ENCODE results near the gene OBP2A.

Gene OBP2A

DNA sequence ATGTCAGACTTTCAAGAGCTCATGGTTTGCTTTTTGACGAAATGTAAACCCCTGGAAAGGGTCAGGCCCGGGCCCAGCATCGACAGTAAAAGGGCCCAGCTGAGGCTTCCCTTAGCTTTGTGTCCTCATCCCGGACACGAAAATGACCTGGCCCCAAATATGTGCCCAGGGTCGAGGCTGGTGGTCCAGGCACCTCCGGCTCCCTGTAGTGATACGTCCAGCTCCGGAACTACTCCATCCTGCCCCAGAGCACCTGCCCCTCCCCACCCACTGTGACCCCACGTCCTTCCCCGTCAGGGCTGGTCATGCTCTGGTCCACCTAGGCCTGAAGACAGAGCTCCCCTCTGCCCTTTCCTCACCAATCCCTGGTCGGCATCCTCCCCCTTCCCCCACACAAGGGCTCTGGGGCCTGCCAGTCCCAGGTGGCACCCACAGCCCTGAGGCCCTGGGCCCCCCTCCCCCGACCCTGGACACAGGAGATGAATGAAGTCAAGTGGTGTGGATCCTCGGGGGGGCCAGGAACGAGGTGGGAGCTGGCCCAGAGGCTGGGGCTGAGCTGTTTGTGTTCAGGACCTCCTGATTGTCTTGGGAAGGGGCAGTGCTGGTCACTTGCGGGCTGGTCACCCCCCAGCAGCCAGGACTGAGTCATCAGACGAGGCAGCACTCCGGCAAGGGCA lies 6.2 kb downstream of the OBP2A start:
- DNase-seq (ENCODE audit: low read depth): no peak

DNA sequence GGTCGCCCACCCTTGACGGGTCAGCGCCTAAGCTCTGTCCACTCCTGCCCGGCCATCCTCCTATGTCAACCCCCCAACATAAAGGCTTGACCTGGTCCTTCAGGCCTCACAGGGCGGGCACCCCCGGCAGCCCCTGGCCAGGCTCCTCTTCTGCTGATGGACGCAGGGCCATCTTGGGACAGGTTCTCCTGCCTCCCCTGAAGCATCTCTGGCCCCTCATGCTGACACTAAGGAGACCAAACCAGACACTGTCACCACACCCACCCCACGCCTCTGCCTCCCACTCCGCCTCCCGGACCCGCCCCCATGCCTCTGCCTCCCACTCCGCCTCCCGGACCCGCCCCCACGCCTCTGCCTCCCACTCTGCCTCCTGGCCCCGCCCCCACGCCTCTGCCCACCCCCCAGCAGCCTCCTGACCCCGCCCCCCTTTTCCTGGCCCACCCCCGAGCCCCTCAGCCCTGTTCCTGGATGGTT lies 6.8 kb downstream of the OBP2A start:
- DNase-seq (ENCODE audit: low read depth): no peak

DNA sequence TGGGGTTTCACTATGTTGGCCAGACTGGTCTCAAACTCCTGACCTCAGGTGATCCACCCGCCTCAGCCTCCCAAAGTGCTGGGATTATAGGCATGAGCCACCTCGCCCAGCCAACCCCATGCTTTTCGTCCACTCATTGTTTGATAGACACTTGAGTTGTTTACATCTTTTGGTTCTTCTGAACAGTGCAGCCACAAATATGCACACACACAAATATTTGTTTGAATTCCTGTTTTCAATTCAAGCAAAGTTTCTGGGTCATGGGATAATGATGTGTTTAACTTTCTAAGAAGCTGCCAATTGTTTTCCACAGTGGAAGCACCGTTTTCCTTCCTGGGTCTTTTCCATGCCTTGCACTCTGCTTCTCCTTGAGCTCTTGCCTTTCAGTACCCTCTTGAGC lies 8.8 kb downstream of the OBP2A start:
- no peak for DNase-seq (ENCODE audit: low read depth)

DNA sequence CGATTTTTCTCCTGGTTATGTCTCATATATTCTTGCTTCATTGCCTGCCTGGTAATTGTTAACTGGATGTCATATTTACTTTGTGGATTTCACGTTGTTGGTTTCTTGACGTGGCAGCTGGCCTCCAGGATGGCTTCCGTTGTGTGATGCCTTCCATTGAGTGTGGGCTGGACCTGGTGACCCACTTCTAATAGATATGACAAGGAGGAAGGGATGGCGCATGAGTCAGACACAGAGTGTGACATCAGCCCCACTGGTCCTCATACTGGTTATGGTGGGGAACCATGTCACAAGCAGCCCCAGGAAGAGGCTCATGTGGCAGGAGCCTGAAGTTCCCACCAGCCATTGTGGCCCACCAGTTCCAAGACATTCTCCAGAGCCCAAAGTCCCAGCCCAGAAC lies 9.3 kb downstream of the OBP2A start:
- DNase-seq (ENCODE audit: low read depth): no peak

DNA sequence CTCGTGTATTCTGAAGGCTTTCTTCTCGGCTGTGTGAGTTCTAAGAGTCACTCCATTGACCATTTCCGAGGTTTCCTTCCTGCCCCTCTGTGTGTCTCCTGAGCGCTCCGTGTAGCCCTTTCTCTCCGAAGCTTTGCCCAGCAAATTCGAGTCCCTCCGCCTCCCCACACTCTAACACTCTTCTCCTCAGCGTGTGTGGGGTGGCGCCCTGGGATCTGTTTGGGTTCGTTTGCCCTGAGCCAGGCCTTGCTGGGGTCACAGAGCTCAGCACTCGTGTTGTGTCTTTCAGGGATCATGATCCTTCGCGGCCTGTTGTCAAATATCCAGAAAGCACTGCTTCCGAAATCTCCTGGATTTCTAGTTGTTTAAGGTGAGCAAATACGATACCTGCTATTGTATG lies 10.0 kb downstream of the OBP2A start:
- DNase-seq (ENCODE audit: low read depth): no peak

- DNase-seq (ENCODE audit: low read depth): no peak
These were observed 13.7 kb downstream of the OBP2A start for GRCh38 chr9:135559606-135560005.

DNA sequence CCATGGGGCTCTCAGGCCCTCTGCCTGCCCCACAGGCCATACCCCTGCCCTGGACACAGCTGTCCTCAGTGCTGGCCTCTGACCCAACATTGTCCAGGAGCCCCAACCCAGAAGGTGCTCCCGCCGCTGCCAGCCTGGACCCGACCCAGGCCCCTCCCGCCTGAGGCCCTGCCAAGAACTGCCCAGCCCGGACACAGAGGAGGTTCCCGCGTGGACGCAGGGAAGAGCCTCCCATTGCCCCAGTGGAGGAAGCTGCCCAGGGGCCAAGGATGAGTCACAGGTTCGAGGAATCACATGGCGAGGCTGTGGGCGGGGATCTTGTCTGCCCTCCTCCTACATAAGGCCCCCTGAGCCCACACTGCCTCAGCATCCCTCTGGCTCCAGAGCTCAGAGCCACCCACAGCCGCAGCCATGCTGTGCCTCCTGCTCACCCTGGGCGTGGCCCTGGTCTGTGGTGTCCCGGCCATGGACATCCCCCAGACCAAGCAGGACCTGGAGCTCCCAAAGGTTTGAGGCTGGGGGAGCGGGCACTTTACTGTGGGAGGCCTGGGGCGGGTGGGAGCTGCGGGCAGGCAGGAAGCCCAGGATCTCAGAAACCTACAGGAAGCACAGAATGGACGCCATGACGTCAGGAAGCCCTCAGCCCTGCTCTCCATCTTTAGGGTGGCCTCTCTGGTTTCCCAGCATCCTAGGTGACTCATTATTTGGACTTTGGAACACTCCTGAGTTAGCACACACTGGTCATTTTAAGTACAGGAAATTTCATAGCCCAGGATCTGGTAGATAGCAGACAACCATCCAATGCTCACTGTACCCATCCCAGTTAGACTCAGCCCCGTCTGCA lies 15.7 kb downstream of the OBP2A start, which contains the start of gene PAEP:
TSS of gene PAEP (plus strand) at position 366 of the 844 bp plus-strand sequence.
- no peak for DNase-seq (ENCODE audit: low read depth)

DNA sequence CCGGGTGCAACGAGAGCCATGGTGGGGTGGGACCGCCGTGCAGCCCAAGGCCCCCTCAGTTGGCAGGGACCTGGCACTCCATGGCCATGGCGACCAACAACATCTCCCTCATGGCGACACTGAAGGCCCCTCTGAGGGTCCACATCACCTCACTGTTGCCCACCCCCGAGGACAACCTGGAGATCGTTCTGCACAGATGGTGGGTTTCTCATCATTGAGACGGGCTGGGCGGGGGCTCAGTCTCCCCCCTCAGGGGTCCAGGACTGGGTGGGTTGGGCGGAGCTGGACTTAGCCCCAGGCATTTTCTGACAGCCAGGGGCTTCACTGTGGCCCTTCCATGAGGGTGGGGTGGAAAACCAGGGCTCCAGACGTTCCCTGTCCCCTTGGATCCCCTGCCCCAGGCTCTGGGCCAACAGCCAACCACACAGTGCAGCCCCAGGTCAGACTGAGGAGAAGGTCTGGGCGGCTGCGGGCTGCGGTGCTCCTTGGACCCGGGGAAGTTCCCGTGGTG lies 16.4 kb downstream of the OBP2A start:
- DNase-seq (ENCODE audit: low read depth): no peak

DNA sequence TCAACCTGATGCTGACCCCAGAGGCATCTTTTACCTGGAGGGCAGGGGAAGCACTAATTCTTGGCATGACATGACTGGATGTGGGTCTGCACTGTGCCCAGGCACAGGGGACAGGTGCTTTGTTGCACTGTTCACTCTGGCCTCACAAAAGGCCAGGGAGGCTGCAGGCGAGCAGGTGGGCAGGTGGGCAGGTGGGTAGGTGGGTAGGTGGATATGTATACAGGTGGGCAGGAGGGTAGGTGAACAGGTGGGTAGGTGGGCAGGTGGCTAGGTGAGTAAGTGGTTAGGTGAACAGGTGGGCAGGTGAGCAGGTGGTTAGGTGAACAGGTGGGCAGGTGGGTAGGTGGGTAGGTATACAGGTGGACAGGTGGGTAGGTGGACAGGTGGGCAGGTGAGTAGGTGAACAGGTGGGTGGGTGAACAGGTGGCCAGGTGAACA lies 17.1 kb downstream of the OBP2A start:
- DNase-seq (ENCODE audit: low read depth): no peak

DNA sequence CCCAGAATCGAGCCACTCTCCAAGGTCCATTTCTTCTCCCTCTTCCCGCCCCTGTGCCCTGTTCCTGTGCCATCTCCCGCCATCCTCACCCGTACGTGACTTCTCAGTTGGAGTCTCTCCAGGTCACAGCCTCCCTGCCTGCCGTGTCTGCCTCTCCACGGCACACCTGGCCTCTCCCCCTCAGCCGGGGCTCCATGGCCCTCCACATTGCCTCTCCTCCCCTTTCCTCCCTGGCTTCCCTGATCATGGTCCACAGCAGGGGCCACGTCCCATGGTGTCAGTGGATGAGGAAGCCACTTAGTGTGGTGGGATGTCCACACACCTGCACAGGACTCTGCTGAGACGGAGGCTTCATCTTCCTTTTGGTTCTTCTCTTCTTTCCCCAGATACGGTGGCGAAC lies 17.9 kb downstream of the OBP2A start:
- no peak for DNase-seq (ENCODE audit: low read depth)

- no peak for DNase-seq (ENCODE audit: low read depth)
These were observed 19.3 kb downstream of the OBP2A start for GRCh38 chr9:135565141-135565628.

GRCh38 chr9:135565636-135566035 lies 19.7 kb downstream of the OBP2A start:
- no peak for DNase-seq (ENCODE audit: low read depth)

GRCh38 chr9:135566552-135566951 lies 20.6 kb downstream of the OBP2A start:
- DNase-seq (ENCODE audit: low read depth): no peak

GRCh38 chr9:135567311-135567710 lies 21.4 kb downstream of the OBP2A start:
- DNase-seq (ENCODE audit: low read depth): no peak

DNA sequence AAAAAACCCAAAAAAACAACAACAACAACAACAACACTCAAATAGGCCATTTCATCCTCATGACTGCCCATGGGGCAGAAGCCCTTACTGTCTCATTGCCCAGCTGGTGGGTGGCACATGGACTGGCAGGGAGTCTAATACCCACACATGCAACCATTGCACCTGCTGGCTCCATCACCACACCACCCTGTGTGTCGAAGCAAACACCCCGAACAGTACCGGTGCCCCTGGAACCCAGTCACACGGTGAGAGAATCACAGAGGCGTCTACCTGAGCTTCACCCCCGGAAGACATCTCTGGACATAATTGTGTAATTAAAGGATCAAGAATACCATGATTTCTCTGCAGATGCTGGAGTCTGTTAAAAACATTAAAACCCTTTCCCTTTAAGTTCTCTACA lies 22.1 kb downstream of the OBP2A start:
- DNase-seq (ENCODE audit: low read depth): no peak

- DNase-seq (ENCODE audit: low read depth): no peak
These were observed 24.5 kb downstream of the OBP2A start for GRCh38 chr9:135570456-135570855.

DNA sequence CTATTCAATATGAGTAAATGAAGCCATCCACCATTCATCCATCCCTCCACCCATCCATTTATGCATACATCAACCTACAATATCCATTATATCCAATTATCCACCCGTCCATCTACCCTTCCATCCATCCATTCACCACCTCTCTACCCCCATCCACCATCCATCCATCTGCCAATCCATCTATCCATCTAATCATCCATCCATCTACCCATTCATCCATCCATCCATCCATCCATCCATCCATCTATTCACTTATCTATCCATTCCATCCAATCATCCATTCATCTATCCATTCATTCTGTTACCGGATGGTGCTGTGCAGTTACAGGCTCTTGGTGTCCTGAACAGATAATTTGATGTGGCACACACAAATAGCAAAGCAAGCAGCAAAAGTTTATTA lies 26.3 kb downstream of the OBP2A start:
- DNase-seq (ENCODE audit: low read depth): no peak

- no peak for DNase-seq (ENCODE audit: low read depth)
These were observed 27.2 kb downstream of the OBP2A start for GRCh38 chr9:135573124-135573523.

- no peak for DNase-seq (ENCODE audit: low read depth)
These were observed 28.4 kb downstream of the OBP2A start for GRCh38 chr9:135574331-135574730.

DNA sequence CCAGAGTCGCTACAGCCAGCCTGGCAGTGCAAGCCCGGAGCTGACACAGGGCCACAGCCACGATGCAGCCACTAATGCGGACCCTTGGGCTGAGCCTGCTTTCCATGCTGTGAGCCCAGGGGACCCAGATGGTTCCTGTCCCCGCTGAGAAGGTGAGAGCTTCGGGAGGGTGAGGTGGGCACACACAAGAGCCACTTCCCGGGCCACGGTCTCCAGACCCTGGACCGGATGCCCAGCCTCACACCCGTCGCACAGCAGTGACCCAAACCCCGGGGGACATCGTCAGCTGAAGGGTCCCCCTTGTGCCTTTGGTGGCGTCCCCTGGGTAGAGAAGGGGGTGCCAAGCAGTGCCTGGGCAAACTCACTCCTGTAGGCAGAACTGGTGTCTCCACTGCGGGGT lies 29.0 kb downstream of the OBP2A start:
- no peak for DNase-seq (ENCODE audit: low read depth)

- DNase-seq (ENCODE audit: low read depth): no peak
These were observed 30.2 kb downstream of the OBP2A start for GRCh38 chr9:135575995-135576631.

DNA sequence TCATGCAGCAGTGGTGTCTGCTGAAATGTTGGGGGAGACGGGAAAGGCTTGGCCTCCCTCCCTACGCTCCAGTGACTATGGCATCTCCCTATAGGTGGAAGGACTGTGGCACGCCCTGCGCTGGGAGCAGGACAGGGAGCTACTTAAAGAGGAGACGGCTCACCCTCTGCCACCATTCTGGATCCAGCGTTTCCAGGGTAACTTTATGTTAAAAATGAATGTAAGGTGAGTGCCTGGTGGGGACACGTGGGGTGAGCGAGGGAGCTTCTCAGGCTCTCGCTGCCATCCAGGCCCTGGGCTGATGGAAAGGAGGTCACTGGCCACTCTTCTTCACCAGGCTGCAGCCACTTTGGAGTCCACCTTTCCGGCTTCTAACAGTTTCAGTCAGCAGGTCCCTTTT lies 31.3 kb downstream of the OBP2A start:
- DNase-seq (ENCODE audit: low read depth): no peak

DNA sequence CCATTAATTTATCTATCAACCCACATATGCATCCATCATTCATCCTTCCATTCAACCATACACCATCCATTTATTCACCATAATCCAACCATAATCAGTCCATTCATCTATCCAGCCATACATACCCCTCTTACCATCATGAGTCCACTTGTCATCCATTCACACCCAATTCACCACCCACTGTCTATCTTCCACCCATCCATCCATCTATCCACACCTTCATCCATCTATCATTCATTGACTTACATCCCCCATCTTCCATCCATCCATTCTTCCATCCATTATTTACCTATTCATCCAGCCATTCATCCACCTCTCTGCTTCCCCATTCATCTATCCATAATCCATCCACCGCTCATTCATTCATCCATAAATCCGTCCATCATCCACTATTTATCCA lies 33.4 kb downstream of the OBP2A start:
- DNase-seq (ENCODE audit: low read depth): no peak

Measured in activated T-helper 9 cell treated with anti-CD3 and anti-CD28 coated beads, Interleukin-2, amount 50 U/mL, for 16 hours (primary cell).